22Rv1 (cell line): ENCODE measurements around the gene CHST8.

Source experiments
- ZFX ChIP-seq: fragments of 450-650 bp; IDR thresholded peaks from 2 replicates; pipeline ENCODE4 v1.6.1; 2017; ENCODE audit warnings: antibody characterized with exemption, borderline replicate concordance
- TF ChIP-seq, protein P1 (sequence below): fragments of 450-650 bp; IDR thresholded peaks from 2 replicates; pipeline ENCODE4 v1.5.1; 2017; ENCODE audit warnings: mild to moderate bottlenecking

DNA sequence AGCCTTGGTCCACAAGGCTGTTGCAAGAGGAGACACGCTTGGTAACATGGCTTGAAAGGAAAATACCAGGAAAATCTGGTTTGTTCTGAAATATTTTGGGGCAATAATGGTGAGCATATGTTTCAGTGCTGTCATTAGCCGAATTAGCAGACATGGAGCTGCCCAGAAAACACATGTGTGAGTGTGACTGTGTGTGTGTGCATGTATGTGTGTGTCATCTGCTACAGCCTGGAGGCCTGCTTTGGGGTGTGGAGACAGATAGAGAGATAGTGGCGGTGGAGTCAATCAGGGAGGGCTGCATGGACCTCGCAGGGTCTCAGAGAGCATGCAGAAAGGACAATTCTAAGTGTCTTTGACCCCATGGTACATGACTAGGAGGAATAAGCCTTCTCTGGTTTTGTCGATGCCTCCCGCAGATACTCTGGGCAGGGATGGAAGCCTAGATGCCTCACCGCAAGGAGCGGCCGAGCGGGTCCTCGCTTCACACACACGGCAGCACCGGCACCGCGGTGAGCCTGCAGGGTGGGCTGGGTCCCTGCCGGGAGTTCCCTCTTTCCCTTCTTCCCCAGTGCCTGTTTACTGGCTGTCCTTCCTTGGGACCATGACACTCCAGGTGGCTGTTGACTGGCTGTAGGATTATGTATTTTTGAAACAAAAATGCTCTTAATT lies 178.4 kb downstream of the CHST8 start:
- TF ChIP-seq, protein P1, sequence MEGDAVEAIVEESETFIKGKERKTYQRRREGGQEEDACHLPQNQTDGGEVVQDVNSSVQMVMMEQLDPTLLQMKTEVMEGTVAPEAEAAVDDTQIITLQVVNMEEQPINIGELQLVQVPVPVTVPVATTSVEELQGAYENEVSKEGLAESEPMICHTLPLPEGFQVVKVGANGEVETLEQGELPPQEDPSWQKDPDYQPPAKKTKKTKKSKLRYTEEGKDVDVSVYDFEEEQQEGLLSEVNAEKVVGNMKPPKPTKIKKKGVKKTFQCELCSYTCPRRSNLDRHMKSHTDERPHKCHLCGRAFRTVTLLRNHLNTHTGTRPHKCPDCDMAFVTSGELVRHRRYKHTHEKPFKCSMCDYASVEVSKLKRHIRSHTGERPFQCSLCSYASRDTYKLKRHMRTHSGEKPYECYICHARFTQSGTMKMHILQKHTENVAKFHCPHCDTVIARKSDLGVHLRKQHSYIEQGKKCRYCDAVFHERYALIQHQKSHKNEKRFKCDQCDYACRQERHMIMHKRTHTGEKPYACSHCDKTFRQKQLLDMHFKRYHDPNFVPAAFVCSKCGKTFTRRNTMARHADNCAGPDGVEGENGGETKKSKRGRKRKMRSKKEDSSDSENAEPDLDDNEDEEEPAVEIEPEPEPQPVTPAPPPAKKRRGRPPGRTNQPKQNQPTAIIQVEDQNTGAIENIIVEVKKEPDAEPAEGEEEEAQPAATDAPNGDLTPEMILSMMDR = no peak
- no peak for TF ChIP-seq ZFX
